Measurements from ENCODE around the gene APEX2. TPM values are rescaled to one million over a fixed set of nuclear protein-coding genes. Genes with fewer than 3 reads are reported as not detected.

Gene APEX2, protein sequence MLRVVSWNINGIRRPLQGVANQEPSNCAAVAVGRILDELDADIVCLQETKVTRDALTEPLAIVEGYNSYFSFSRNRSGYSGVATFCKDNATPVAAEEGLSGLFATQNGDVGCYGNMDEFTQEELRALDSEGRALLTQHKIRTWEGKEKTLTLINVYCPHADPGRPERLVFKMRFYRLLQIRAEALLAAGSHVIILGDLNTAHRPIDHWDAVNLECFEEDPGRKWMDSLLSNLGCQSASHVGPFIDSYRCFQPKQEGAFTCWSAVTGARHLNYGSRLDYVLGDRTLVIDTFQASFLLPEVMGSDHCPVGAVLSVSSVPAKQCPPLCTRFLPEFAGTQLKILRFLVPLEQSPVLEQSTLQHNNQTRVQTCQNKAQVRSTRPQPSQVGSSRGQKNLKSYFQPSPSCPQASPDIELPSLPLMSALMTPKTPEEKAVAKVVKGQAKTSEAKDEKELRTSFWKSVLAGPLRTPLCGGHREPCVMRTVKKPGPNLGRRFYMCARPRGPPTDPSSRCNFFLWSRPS
- total RNA-seq: 6.7 and 10.3 TPM in 2 replicates

DNA sequence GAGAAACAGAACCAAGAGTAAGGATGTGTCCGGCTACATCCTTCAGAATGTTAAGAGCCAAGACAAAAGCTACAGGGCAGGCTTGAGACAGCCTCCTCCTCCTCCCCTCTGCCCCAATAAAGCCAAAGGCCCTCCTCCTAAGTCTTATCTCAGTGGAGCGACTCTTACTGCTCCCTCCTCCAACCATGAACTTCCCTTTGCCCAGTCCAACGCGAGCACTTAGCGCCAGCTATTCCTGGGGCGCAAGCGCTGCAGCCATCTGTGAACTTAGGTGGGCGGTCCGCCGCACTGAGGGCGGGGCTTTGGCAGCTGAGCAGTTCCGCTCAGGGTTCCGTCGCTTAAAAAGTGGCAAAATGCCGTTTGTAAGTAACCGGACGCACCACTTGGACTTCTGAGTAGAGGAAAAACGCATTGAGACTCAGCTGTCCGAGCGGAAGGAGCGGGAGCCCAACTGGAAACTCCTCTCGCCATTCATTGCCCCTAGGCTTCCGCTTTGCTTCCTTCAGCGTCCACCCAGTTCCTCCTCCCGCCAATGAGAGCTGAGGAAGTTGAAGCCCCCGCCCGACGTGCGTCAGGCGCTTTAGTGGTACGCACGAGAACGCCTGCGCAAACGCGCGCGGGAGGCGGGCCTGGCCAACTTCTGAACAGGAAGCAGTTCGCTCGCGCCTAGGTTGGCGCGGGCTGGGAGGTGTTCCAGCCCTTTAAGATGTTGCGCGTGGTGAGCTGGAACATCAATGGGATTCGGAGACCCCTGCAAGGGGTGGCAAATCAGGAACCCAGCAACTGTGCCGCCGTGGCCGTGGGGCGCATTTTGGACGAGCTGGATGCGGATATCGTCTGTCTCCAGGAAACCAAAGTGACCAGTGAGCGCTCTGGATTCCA, at the start of gene APEX2:
APEX2 (plus strand) TSS at position 647 of the 882 bp plus-strand sequence; CDS start at position 707, 60 bp downstream.

DNA sequence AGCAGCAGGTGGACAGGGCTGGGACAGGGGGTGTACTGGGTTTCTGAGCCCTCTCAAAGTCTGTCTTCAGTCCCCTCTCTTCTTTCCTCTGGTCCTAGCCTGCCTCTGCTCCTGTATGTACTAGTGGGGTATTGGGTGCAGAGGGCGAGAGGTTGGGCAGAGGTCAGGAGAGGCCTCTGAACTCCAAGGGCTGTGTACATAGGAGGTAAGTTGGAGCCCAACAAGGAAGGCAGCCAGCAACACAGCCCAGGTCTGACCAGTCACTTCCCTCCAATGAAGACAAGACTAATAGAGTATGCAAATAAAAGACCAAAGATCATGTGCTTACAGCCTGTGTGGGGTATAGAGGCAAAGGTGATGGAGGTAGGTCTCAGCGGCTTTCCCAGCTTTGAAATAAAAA, 6.1 kb upstream of the APEX2 start, which contains the start of gene PFKFB1:
PFKFB1 (minus strand) TSS at position 90 of the 400 bp plus-strand sequence. CDS start 181 bp downstream, outside the sequence.

DNA sequence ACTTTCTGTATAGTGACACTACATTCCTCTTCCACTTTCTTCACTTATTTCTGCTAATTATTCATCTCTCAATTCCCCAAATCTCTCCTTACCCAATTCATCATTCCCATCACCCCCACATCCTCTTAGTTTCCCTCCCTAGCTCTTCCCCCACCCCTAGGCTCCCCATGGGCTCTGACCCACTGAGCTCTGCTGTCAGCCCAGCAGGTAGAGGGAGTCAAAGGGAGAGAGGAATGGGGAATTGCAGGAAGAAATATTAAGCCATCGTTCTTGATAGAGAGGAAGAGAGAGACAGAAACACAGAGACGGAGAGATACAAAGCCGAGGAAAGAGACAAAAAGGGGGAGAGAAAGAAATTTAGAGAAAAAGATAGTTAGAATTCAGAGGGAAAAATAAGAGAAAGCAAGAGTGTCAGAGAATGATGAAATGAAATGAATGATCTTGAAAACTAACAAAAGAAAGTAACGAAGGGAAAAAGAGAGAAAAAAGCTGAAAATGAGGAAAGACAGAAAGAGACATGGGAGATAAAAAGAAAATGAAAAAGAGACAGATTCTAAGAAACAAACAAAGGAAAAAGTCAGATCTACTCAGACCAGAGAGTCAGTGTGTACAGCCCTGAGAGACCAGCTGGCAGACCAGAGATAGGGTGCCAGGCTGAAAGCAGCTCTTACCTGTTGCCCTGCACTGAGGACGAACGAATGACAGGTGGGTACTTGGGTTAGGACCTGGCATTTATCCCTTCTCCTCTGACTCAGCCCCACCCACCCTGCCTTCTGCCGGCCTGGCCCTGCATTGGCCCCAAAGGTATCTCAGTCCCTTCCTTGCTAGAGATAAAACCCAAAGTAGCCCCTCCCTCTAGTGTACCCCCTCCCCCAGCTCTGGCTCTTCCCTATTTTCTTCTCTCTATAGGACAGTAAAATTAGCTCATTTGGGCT, 30.4 kb downstream of the APEX2 start, which contains the start of gene ALAS2:
ALAS2 (minus strand) TSS at position 707 of the 935 bp plus-strand sequence. CDS start 4,977 bp downstream, outside the sequence.

Other genes starting within 250 kb of the APEX2 start
- not detected in 2 replicates for gene ITIH6, start 202.1 kb upstream of the APEX2 start, total RNA-seq
- gene MAGED2, start 192.6 kb upstream of the APEX2 start, total RNA-seq: 283 and 309 TPM in 2 replicates
- 5.4 and 7.7 TPM in 2 replicates for gene TRO, start 79.5 kb upstream of the APEX2 start, total RNA-seq
- not detected in 2 replicates for gene PFKFB1, start 6.2 kb upstream of the APEX2 start, total RNA-seq
- not detected in 2 replicates for gene ALAS2, start 30.6 kb downstream of the APEX2 start, total RNA-seq
- not detected in 2 replicates for gene PAGE2B, start 74.7 kb downstream of the APEX2 start, total RNA-seq
- not detected in 2 replicates for gene PAGE2, start 88.7 kb downstream of the APEX2 start, total RNA-seq
- not detected in 2 replicates for gene PAGE5, start 220.0 kb downstream of the APEX2 start, total RNA-seq